GM21576 (cell line): ENCODE results near the gene GPR137B.

Source experiments
- ATAC-seq: cut with Tn5 transposase; IDR thresholded peaks from one replicate; pipeline ENCODE4 v1.9.1; 2021; ENCODE audit warnings: mild to moderate bottlenecking, moderate library complexity; ENCODE audit not compliant: unreplicated experiment

The GPR137B gene

DNA sequence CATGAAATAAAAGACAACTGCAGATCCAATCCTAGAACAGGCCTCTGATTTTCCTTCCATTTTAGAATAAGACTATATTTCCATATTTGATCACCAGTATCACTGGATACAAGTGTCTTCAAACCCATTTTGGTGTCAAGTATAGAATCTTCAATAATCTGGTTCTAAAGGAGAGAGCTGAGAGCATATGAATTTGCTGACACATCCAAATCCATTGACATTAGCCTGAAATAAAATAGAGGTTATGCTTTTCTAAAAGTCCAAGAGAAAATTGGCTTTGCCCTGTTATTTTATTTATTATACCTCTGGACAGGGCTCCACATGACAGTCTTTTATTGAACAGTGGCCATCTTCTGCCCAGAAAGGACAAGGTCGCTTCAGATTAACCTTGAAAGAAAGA, 110.8 kb downstream of the GPR137B start:
- no peak for ATAC-seq

DNA sequence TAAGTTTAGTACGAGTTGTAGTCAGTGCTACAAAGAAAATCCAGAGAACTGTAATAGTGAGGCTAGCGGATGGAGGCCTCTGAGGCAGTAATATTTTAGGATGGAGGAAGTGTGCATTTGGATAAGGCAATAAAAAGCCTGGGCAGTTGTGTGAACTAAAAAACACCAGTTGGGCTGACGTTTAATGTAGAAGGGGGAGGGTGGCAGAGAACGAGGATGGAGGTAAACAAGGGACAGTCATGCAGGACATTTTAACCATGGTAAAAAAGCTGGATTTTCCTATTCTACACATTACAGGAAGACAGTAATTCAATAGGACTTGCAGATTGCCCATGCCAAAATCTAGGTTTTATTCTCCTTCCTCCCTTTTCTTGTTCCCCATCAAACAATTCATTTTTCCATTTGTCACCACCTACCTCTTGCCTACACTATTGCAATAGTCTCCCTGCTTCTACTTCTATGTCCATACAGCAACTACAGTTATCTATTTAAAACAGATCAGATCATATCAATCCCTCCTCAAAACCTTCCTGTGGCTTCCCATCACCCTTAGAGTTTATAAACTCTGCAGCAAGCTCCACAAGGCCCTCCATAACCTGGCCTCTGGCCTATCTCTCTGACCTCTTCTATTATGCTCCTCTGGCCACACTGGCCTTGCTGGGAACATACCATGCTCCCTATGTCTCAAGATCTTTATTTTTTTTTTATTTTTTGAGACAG, 111.7 kb downstream of the GPR137B start:
- no peak for ATAC-seq

DNA sequence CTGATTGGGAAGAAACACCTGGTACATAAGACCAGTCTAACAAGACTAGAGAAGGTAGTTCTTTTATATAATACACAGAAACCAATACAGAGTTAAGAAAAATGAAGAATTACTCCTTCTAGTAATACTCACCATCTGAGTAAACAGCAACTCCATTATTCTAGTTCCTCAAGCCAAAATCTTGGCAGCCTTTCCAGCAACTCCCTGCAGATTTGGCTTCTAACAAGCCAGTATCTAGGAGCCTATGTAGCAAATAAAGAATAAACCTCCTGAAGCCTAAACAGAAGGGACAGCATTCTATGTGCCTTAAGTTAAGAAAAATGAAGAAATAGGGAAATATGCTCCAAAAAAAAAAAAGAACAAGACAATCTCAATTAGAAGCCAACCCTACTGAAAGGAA, 114.9 kb downstream of the GPR137B start:
- ATAC-seq = no peak

DNA sequence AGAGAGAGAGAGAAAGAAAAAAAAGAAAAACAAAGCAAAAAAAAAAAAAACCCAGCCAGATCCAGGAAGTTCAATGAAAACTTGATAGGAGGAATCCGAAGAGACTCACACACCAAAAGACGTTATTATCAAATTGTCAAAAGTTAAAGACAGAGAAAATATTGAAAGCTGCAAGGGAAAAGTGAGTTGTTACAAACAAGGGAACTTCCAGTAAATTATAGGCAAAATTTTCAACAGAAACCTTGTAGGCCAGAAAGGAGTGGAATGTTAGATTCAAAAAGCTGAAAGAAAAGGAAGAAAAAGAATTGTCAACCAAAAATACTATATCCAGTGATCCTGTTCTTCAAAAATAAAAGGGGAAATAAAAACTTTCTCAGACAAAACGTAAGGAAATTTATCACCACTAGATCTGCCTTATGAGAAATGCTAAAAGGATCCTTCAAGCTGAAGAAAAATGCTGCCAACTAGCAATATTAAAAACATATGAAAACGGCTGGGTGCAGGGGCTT, 115.8 kb downstream of the GPR137B start:
- ATAC-seq = no peak
